GM18867 (cell line): Measurements from ENCODE around the gene BARX2.

Source experiments
- ATAC-seq: cut with Tn5 transposase; IDR thresholded peaks from one replicate; pipeline ENCODE4 v1.9.1; 2021; ENCODE audit warnings: mild to moderate bottlenecking, moderate library complexity; ENCODE audit not compliant: unreplicated experiment

The BARX2 gene

GRCh38 chr11:129435499-129436245 lies 60.0 kb downstream of the BARX2 start:
- ATAC-seq: no peak

- no peak for ATAC-seq
Measured at GRCh38 chr11:129436573-129436972, 60.9 kb downstream of the BARX2 start.

- peak; percentile 34 for ATAC-seq
Measured at GRCh38 chr11:129440028-129440713, 64.5 kb downstream of the BARX2 start.

- no peak for ATAC-seq
Measured at GRCh38 chr11:129442171-129442570, 66.5 kb downstream of the BARX2 start.

- no peak for ATAC-seq
Measured at GRCh38 chr11:129443276-129443675, 67.6 kb downstream of the BARX2 start.

- no peak for ATAC-seq
Measured at GRCh38 chr11:129444274-129444673, 68.6 kb downstream of the BARX2 start.

GRCh38 chr11:129445226-129445625 lies 69.6 kb downstream of the BARX2 start:
- ATAC-seq: no peak

GRCh38 chr11:129446572-129446971 lies 70.9 kb downstream of the BARX2 start:
- no peak for ATAC-seq

- ATAC-seq: no peak
Measured at GRCh38 chr11:129447654-129448239, 72.1 kb downstream of the BARX2 start.

- no peak for ATAC-seq
Measured at GRCh38 chr11:129451524-129451923, 75.9 kb downstream of the BARX2 start.

- ATAC-seq: no peak
Measured at GRCh38 chr11:129453293-129453721, 77.7 kb downstream of the BARX2 start.

- no peak for ATAC-seq
Measured at GRCh38 chr11:129455101-129455500, 79.5 kb downstream of the BARX2 start.

GRCh38 chr11:129455756-129456655 lies 80.4 kb downstream of the BARX2 start:
- ATAC-seq: no peak

GRCh38 chr11:129457321-129457720 lies 81.7 kb downstream of the BARX2 start:
- ATAC-seq: no peak

GRCh38 chr11:129458278-129458677 lies 82.6 kb downstream of the BARX2 start:
- ATAC-seq: no peak

- no peak for ATAC-seq
Measured at GRCh38 chr11:129458756-129459535, 83.3 kb downstream of the BARX2 start.

GRCh38 chr11:129460714-129461113 lies 85.1 kb downstream of the BARX2 start:
- no peak for ATAC-seq

- no peak for ATAC-seq
Measured at GRCh38 chr11:129484068-129484467, 108.4 kb downstream of the BARX2 start.

- ATAC-seq: no peak
Measured at GRCh38 chr11:129489249-129489648, 113.6 kb downstream of the BARX2 start.

- no peak for ATAC-seq
Measured at GRCh38 chr11:129490004-129490403, 114.4 kb downstream of the BARX2 start.
